Head of caudate nucleus (tissue), 42 donors: Measurements from ENCODE around the gene SUFU.

Source experiments
- DNase-seq, 42 donors: peaks; one replicate each; pipeline versions ENCODE4 v3.0.0 to v3.0.0-alpha.2; 2020 to 2021; ENCODE audit warnings: mixed read lengths in 7 of 42
- intact Hi-C: fragments of 100-400 bp; cut with DNase I; formaldehyde crosslinking; loops from one replicate; pipeline ENCODE4 v1.15.0; 2022

SUFU gene

GRCh38 chr10:102621443-102622325 is 117.9 kb downstream of the SUFU start:
- intact Hi-C loops, result no loop called here
- DNase-seq, result peak in 16 of 42 donors; percentile 14 to 76 (median 48)

- intact Hi-C loops, result no loop called here
- DNase-seq, result no peak
Measured at GRCh38 chr10:102624094-102624493, 120.3 kb downstream of the SUFU start.

- intact Hi-C loops, result no loop called here
- no peak for DNase-seq
Measured at GRCh38 chr10:102624751-102625645, 121.2 kb downstream of the SUFU start.

GRCh38 chr10:102626026-102626685 is 122.4 kb downstream of the SUFU start:
- peak in 2 of 42 donors; percentile 12 to 50 for DNase-seq
- intact Hi-C loops, result no loop called here

- intact Hi-C loops, result no loop called here
Measured at GRCh38 chr10:102627291-102627735, 123.5 kb downstream of the SUFU start.

GRCh38 chr10:102627736-102628293 is 124.0 kb downstream of the SUFU start:
- peak in 12 of 42 donors; percentile 22 to 71 (median 50) for DNase-seq
- intact Hi-C loops, result no loop called here

More at GRCh38 chr10:102627291-102627735, 123.5 kb downstream of the SUFU start:
- DNase-seq, result peak in 17 of 42 donors; percentile 21 to 72 (median 55)

- intact Hi-C loops, result no loop called here
- DNase-seq, result peak; percentile 72 to 93 (median 85)
Measured at GRCh38 chr10:102628451-102628911, 124.7 kb downstream of the SUFU start.

GRCh38 chr10:102629661-102630614 is 126.2 kb downstream of the SUFU start:
- intact Hi-C loops, result no loop called here
- DNase-seq, result no peak

GRCh38 chr10:102630663-102631062 is 126.9 kb downstream of the SUFU start:
- intact Hi-C loops, result no loop called here
- DNase-seq, result peak in 17 of 42 donors; percentile 34 to 77 (median 59)

- no peak for DNase-seq
- intact Hi-C loops, result no loop called here
Measured at GRCh38 chr10:102631525-102632393, 128.0 kb downstream of the SUFU start.

GRCh38 chr10:102632394-102633111 is 128.8 kb downstream of the SUFU start:
- intact Hi-C loops, result no loop called here
- DNase-seq, result peak in 1 of 42 donors; percentile 37

GRCh38 chr10:102633287-102633686 is 129.5 kb downstream of the SUFU start:
- intact Hi-C loops, result no loop called here
- peak in 1 of 42 donors; percentile 40 for DNase-seq

- no peak for DNase-seq
- intact Hi-C loops, result no loop called here
Measured at GRCh38 chr10:102633848-102634247, 130.1 kb downstream of the SUFU start.

GRCh38 chr10:102634686-102635085 is 130.9 kb downstream of the SUFU start:
- no peak for DNase-seq
- intact Hi-C loops, result no loop called here

GRCh38 chr10:102635377-102635776 is 131.6 kb downstream of the SUFU start:
- intact Hi-C loops, result no loop called here
- DNase-seq, result no peak

- no peak for DNase-seq
- intact Hi-C loops, result no loop called here
Measured at GRCh38 chr10:102639537-102639936, 135.8 kb downstream of the SUFU start.
